OCI-LY7 (cell line): ENCODE data around the gene DPH7.

Source experiments
- EZH2phosphoT487 ChIP-seq: fragments of 200-600 bp; sonication (generic); IDR thresholded peaks from 2 replicates; pipeline ENCODE4 v1.6.1; 2018; ENCODE audit warnings: low read depth, borderline replicate concordance, mild to moderate bottlenecking, mixed run types, antibody characterized with exemption, low read length, moderate library complexity, mixed read lengths
- TF ChIP-seq, protein P1 (sequence below): fragments of 200-600 bp; sonication (generic); conservative IDR thresholded peaks from 2 replicates; pipeline ENCODE4 v1.5.1; 2014; ENCODE audit warnings: mild to moderate bottlenecking, antibody characterized with exemption, low read length, moderate library complexity, mixed read lengths

DNA sequence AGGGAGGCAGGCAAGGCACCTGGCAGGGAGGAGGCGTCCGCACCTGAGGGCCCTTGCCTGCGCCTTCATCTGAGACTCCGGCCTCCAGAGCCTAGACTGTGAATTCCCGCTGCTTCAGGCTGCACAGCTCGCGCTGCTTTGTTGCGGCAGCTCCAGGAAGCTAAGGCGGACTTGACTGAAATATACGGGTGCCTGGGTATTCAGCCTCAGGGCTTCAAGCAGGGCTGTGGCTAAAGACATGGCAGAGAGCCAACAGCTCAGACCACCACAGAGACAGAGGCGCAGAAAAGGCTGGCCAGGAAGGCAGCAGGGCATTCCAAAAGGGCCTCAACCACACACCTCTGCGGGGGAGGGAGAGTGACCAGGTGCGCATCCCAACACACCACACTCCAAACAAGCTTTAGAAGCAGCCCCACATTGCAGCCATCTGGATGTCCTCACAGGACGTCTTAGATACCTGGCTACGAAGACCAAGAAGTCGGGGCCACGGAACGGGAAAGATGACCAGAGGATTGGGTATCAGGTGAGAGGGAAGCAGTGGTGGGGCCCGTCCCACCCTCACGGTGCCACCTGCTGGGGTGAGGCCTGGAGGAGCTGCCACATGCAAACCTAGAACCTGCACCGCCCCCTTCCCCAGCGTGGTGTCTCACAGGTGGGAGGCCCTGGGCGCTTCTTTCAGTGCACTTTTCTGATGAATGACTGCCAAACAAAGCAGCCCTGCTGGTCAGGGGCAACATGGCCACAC, 1.7 kb upstream of the DPH7 start:
- TF ChIP-seq, protein P1, sequence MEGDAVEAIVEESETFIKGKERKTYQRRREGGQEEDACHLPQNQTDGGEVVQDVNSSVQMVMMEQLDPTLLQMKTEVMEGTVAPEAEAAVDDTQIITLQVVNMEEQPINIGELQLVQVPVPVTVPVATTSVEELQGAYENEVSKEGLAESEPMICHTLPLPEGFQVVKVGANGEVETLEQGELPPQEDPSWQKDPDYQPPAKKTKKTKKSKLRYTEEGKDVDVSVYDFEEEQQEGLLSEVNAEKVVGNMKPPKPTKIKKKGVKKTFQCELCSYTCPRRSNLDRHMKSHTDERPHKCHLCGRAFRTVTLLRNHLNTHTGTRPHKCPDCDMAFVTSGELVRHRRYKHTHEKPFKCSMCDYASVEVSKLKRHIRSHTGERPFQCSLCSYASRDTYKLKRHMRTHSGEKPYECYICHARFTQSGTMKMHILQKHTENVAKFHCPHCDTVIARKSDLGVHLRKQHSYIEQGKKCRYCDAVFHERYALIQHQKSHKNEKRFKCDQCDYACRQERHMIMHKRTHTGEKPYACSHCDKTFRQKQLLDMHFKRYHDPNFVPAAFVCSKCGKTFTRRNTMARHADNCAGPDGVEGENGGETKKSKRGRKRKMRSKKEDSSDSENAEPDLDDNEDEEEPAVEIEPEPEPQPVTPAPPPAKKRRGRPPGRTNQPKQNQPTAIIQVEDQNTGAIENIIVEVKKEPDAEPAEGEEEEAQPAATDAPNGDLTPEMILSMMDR, result no peak
- no peak for TF ChIP-seq EZH2phosphoT487
